GM10266 (cell line): Measurements from ENCODE around the gene HAO1.

Experiments
- DNase-seq: peaks from one replicate; pipeline ENCODE4 v3.0.0; 2012; ENCODE audit errors: extremely low spot score
- TF ChIP-seq, protein P1 (sequence below): IDR thresholded peaks from 2 replicates; pipeline ENCODE4 v1.5.1; 2012; ENCODE audit warnings: mild to moderate bottlenecking, low read depth; ENCODE audit not compliant: control insufficient read depth, insufficient read depth; ENCODE audit errors: missing control alignments

Gene HAO1

DNA sequence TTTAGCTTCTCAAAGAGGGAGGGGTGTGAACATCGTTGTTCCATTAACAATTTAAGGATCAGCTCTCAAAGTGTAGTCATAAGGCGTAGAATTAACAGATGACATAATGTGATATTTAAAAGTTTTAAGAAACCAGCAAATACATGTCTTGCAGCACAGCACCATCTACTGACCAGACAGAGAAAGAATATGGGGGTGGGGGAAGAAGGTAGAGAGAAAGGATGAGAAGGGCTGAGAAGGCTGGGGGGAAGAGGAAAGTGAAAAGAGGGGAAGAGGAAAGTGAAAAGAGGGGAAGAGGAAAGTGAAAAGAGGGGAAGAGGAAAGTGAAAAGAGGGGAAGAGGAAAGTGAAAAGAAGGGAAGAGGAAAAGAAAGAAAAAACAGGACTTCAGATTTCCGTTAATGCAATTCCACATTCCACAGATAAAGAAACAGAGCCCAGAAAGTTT is 80.9 kb downstream of the HAO1 start:
- DNase-seq = peak; percentile 12
- TF ChIP-seq, protein P1, sequence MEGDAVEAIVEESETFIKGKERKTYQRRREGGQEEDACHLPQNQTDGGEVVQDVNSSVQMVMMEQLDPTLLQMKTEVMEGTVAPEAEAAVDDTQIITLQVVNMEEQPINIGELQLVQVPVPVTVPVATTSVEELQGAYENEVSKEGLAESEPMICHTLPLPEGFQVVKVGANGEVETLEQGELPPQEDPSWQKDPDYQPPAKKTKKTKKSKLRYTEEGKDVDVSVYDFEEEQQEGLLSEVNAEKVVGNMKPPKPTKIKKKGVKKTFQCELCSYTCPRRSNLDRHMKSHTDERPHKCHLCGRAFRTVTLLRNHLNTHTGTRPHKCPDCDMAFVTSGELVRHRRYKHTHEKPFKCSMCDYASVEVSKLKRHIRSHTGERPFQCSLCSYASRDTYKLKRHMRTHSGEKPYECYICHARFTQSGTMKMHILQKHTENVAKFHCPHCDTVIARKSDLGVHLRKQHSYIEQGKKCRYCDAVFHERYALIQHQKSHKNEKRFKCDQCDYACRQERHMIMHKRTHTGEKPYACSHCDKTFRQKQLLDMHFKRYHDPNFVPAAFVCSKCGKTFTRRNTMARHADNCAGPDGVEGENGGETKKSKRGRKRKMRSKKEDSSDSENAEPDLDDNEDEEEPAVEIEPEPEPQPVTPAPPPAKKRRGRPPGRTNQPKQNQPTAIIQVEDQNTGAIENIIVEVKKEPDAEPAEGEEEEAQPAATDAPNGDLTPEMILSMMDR = peak; percentile 71

DNA sequence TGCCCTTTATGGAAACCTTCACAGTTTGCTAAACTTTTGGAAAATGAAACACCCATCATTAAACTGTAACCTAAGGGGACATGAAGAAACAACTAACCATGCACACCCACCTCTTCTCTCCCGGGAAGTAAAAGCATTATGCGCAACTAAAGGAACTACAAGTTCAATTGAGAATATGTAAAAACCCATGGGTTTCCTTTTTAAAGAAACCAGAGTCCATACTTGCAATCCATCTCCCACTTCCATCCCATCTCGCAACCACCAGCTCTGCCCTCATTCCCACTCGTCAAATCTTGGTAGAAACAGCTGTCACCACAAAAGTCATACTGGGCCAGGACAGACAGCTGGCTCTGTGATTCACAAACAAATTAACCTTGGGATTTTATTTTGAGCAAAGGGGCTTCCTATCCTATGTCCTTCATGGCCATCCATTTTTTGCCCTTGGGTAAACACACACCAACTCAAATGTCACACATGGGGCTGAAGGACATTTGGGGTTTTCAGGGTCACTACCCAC is 81.5 kb downstream of the HAO1 start:
- DNase-seq = no peak
- TF ChIP-seq, protein P1 = no peak

DNA sequence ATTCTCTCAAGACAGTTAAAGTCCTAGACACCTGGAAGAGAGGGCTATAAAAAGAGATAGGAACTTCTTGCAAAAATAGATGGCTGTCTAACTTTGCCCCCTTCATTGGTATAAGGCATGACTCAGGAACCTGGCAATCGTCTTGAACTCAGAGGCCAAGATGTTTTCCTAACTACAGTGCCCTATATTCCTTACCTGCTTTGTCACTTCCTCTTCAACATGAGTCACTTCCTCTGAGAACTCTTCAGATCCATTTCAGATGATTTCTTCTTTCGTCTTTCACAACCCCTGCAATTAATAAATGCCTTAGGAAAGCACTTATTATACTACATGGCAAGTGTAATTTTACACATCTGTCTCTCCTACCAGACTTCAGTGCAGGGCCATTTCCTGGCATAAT is 83.5 kb downstream of the HAO1 start:
- DNase-seq = no peak
- TF ChIP-seq, protein P1 = no peak

DNA sequence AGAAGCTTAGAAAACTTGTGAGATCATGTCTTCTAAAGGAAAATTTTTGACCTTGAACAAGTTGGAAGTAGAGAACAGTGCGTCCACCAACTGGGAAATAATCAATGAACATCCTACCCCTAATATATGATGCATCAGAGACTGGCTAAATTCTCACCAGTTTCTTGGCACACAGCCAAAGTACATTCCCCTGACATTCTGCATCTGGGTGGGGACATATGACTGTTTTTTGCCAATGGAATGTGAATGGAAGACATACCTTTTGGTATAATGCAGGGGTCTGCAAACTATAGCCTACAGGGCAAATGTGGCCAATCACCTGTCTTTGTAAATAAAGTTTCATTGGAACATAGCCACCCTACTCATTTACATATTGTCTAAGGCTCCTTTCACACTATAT is 84.7 kb downstream of the HAO1 start:
- no peak for DNase-seq
- TF ChIP-seq, protein P1 = no peak

DNA sequence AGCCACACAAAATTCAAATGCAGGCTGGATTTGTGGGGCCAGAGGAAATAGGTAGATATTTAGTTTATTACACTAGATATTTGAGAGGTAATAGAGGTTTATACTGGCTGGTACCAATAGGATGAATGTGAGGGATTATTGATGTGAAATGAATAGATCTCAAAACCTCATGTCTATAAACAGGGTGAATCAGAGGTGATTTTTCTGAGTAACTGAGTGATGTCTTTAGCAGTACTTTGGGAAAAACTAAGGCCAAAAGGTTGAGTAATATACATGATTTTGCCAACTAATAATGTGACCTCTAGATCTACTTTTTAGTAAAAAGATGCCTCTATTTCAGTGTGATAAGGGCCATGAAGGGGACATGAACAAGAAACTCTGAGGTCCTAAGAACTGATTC is 86.8 kb downstream of the HAO1 start:
- TF ChIP-seq, protein P1 = no peak
- DNase-seq = no peak

DNA sequence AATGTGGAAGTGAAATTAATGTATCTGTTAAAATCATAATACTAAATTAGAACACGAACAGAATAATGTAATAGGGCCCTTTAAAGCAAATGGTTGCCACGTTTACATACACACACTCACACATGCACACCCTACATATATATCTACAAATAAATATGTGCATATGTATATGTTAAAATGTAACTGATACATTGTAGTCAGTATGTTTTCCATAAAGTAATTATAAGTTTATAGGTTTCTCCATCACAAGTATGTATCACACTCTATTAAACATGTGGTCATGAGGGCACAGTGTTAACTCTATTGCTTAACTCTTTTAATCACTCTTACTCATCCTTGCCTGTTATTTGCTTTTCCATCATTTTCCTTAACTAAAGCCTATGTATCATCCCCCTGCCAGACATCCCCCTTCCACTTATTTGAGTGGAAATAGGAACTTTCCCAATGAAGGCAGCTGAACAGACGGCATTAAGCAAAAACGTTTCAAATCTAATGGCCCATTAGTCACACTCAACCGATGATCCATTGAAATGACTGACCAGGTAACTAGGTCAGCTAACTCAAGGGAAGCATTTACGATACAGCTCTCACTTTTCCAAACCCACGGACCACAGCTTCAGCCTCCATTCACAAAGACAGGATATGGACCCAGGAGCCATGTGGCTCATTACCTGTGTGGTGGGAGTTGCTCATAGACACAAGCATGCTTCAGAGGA is 89.3 kb downstream of the HAO1 start:
- no peak for DNase-seq
- TF ChIP-seq, protein P1 = no peak

DNA sequence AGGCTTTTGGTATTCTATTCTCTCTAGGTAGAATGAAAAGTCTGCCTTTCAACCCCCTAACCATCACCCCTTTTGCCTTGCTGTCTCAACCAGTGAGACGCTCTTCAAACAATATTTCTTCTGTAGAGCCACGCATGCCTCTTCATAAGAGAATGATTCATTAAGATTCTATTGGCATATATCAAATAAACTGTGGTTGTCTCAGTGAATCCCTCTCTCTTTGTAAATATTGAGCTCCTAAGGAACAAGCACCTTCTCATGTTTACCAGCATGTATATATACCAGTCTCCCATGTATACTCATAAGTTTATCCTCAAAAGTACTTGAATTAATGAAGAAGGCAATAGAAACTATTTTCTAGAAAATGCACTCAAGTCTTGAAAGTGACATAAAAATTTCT is 90.6 kb downstream of the HAO1 start:
- TF ChIP-seq, protein P1 = no peak

More for the DNA sequence above, 90.6 kb downstream of the HAO1 start:
- no peak for DNase-seq
